Liver (tissue), 9 donors: ENCODE results near the gene SHFL. TPM values are rescaled to one million over a fixed set of nuclear protein-coding genes. Genes with fewer than 3 reads are reported as not detected.

Experiments
- DNase-seq: peaks from one replicate; pipeline ENCODE4 v3.0.0-alpha.2; 2017; ENCODE audit warnings: low spot score
- H3K27ac ChIP-seq, 2 donors: one replicate each; pipeline ENCODE4 v1.7.0; 2013; ENCODE audit warnings: inconsistent platforms in 2 of 2, low read length in 2 of 2, control low read depth in 1 of 2, low read depth in 1 of 2, mild to moderate bottlenecking in 1 of 2
- H3K27me3 ChIP-seq, 4 donors: one replicate each; pipeline versions ENCODE4 v1.6.1 to v1.7.0; 2013; ENCODE audit warnings: low read length in 3 of 4, inconsistent platforms in 1 of 4, mild to moderate bottlenecking in 1 of 4, moderate library complexity in 1 of 4; ENCODE audit not compliant: control insufficient read depth in 4 of 4, insufficient read depth in 4 of 4
- H3K36me3 ChIP-seq, 4 donors: one replicate each; pipeline versions ENCODE4 v1.6.1 to v1.7.0; 2013; ENCODE audit warnings: low read length in 3 of 4, mild to moderate bottlenecking in 3 of 4, low read depth in 1 of 4, moderate library complexity in 1 of 4; ENCODE audit not compliant: control insufficient read depth in 4 of 4, insufficient read depth in 3 of 4
- H3K4me1 ChIP-seq, 4 donors: one replicate each; pipeline versions ENCODE4 v1.6.1 to v1.7.0; 2013; ENCODE audit warnings: low read length in 3 of 4, mild to moderate bottlenecking in 3 of 4, moderate library complexity in 1 of 4; ENCODE audit not compliant: control insufficient read depth in 4 of 4, insufficient read depth in 4 of 4
- H3K4me3 ChIP-seq, 3 donors: one replicate each; pipeline versions ENCODE4 v1.6.1 to v1.7.0; 2013; ENCODE audit warnings: low read length in 3 of 3, control low read depth in 1 of 3, low read depth in 1 of 3, mild to moderate bottlenecking in 1 of 3
- H3K9ac ChIP-seq, 2 donors: one replicate each; pipeline ENCODE4 v1.7.0; 2013; ENCODE audit warnings: low read length in 2 of 2, mild to moderate bottlenecking in 2 of 2, moderate library complexity in 2 of 2, control low read depth in 1 of 2, low read depth in 1 of 2
- H3K9me3 ChIP-seq, 4 donors: one replicate each; pipeline versions ENCODE4 v1.6.1 to v1.7.0; 2013; ENCODE audit warnings: low read length in 3 of 4; ENCODE audit not compliant: control insufficient read depth in 4 of 4
- ATF3 ChIP-seq: IDR thresholded peaks from 2 replicates; pipeline ENCODE4 v1.6.1; 2016; ENCODE audit warnings: antibody characterized with exemption
- EGR1 ChIP-seq, 2 donors: IDR thresholded peaks; 2 replicates each; pipeline ENCODE4 v1.6.1; 2016 to 2018; ENCODE audit warnings: antibody characterized with exemption in 2 of 2, low read depth in 2 of 2
- FOXA1 ChIP-seq: IDR thresholded peaks from 2 replicates; pipeline ENCODE4 v1.6.1; 2016; ENCODE audit warnings: antibody characterized with exemption
- FOXA2 ChIP-seq: IDR thresholded peaks from 2 replicates; pipeline ENCODE4 v1.6.1; 2016; ENCODE audit warnings: antibody characterized with exemption
- GABPA ChIP-seq, 2 donors: IDR thresholded peaks in 1 of 2; conservative IDR thresholded peaks in 1 of 2; 2 replicates each; pipeline ENCODE4 v1.6.1; 2016; ENCODE audit warnings: antibody characterized with exemption in 2 of 2, mild to moderate bottlenecking in 1 of 2, moderate library complexity in 1 of 2
- HNF4A ChIP-seq, 2 donors: conservative IDR thresholded peaks; 2 replicates each; pipeline ENCODE4 v1.6.1; 2016; ENCODE audit warnings: antibody characterized with exemption in 2 of 2, mild to moderate bottlenecking in 2 of 2
- HNF4G ChIP-seq: IDR thresholded peaks from 2 replicates; pipeline ENCODE4 v1.6.1; 2016; ENCODE audit warnings: antibody characterized with exemption
- JUND ChIP-seq, 2 donors: IDR thresholded peaks; 2 replicates each; pipeline ENCODE4 v1.6.1; 2016; ENCODE audit warnings: antibody characterized with exemption in 2 of 2
- MAX ChIP-seq: IDR thresholded peaks from 2 replicates; pipeline ENCODE4 v1.6.1; 2016; ENCODE audit warnings: antibody characterized with exemption
- NR2F2 ChIP-seq: IDR thresholded peaks from 2 replicates; pipeline ENCODE4 v1.6.1; 2016; ENCODE audit warnings: antibody characterized with exemption
- RAD21 ChIP-seq, 2 donors: IDR thresholded peaks; 2 replicates each; pipeline ENCODE4 v1.6.1; 2016; ENCODE audit warnings: antibody characterized with exemption in 2 of 2, mild to moderate bottlenecking in 2 of 2
- REST ChIP-seq: IDR thresholded peaks from 2 replicates; pipeline ENCODE4 v1.6.1; 2016; ENCODE audit warnings: antibody characterized with exemption, mild to moderate bottlenecking
- RXRA ChIP-seq, 2 donors: IDR thresholded peaks; 2 replicates each; pipeline ENCODE4 v1.6.1; 2017 to 2018; ENCODE audit warnings: antibody characterized with exemption in 2 of 2, mild to moderate bottlenecking in 1 of 2
- SP1 ChIP-seq: IDR thresholded peaks from 2 replicates; pipeline ENCODE4 v1.6.1; 2018; ENCODE audit warnings: antibody characterized with exemption, mild to moderate bottlenecking
- TAF1 ChIP-seq: conservative IDR thresholded peaks from 2 replicates; pipeline ENCODE4 v1.6.1; 2016; ENCODE audit warnings: antibody characterized with exemption, mild to moderate bottlenecking
- YY1 ChIP-seq: IDR thresholded peaks from 2 replicates; pipeline ENCODE4 v1.6.1; 2016; ENCODE audit warnings: antibody characterized with exemption, mild to moderate bottlenecking
- ZBTB33 ChIP-seq: IDR thresholded peaks from 2 replicates; pipeline ENCODE4 v1.6.1; 2016; ENCODE audit warnings: antibody characterized with exemption
- WGBS: extraction: QIAGEN DNeasy Blood & Tissue Kit; methylation state at CpG from one replicate; pipeline ENCODE4 v1.1.7; 2013; 5-methylcytosine and 5-hydroxymethylcytosine counted together
- polyA plus RNA-seq, 2 donors: library from polyadenylated mRNA; stranded (reverse) in 1 of 2; unstranded in 1 of 2; fragments of 200-250 nt in 1 of 2; fragments of >200 nt in 1 of 2; fragmentation: Nextera tagmentation in 1 of 2; extraction: Ambion mirVana in 1 of 2; gene quantifications; one replicate each; pipeline versions ENCODE4 v1.2.1 to v1.2.3, GENCODE V29; 2013 to 2015
- total RNA-seq, 2 donors: library from RNA; depleted of rRNA; stranded (reverse); fragments of >200 nt; gene quantifications; one replicate each; pipeline ENCODE4 v1.2.3, GENCODE V29; 2014
- donor health status: healthy.
- donor health status: healthy.
- donor health status: healthy.
- donor health status: healthy.
- donor health status: healthy.

SHFL gene
- total and polyA plus RNA-seq, 4 donors: 13.1 to 104 (median 84.7) TPM

GRCh38 chr19:10043286-10043927, 42.7 kb upstream of the SHFL start (continued):
- no peak for TF ChIP-seq ZBTB33
- TF ChIP-seq FOXA1: no peak
- no peak for TF ChIP-seq HNF4A (conservative IDR thresholded peaks at IDR 0.05)
- TF ChIP-seq GABPA (IDR thresholded peaks at IDR 0.05 in 1 of 2, conservative IDR thresholded peaks at IDR 0.05 in 1 of 2): no peak

- TF ChIP-seq MAX (no peak), TAF1 (no peak), HNF4A (conservative IDR thresholded peaks at IDR 0.05) (no peak), ATF3 (no peak), YY1 (no peak), RXRA (IDR thresholded peaks at IDR 0.05) (no peak), SP1 (no peak), NR2F2 (no peak), FOXA1 (no peak), EGR1 (IDR thresholded peaks at IDR 0.05; ENCODE audit: low read depth in 2 of 2) (no peak), JUND (IDR thresholded peaks at IDR 0.05) (no peak), RAD21 (IDR thresholded peaks at IDR 0.05) (no peak), REST (no peak), FOXA2 (no peak), HNF4G (no peak), GABPA (IDR thresholded peaks at IDR 0.05 in 1 of 2, conservative IDR thresholded peaks at IDR 0.05 in 1 of 2) (no peak), ZBTB33 (no peak)
- Histone ChIP-seq H3K27ac (no peak overlapping the region), H3K4me3 (no peak overlapping the region), H3K9ac (no peak overlapping the region), H3K27me3 (no peaks in the 10 kb centered on the region), H3K36me3 (peaks cover 0 to 32% (median 17%) of the 10 kb centered on the region in 4 donors), H3K9me3 (peaks cover 0 to 14% (median 11%) of the 10 kb centered on the region in 4 donors), H3K4me1 (no peaks in the 10 kb centered on the region)
- WGBS: 90% methylated on average over 1 of the region's 1 CpG
- no peak for DNase-seq
These were observed 41.7 kb upstream of the SHFL start for GRCh38 chr19:10044390-10044789.
